Measurements from ENCODE around the gene TPP2. TPM values are rescaled to one million over a fixed set of nuclear protein-coding genes. Genes with fewer than 3 reads are reported as not detected.

The TPP2 gene
- total RNA-seq, 2 donors from 2014 or later, result 64.2 to 80.6 TPM

DNA sequence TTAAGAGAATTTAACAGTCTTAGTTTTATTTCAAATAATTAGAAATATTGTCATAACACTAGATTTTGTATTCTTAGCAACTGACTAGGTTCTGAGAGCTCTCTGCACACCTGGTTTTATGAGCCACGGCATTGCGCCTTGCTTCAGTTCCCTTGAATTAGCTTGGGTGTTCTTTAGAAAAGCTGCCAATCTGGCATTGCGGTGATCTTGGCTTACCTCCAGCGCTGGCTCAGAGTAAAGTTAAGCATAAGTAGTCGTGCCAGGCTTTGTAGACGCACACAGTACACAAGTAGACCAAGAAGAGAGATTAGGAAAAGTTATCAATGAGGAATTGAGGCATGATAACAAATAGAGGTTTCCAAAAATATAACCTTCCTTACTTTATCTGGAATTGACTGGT lies 45.7 kb downstream of the TPP2 start:
- peaks cover 73% of the 10 kb centered on the region for H3K36me3 Mint-ChIP-seq (ENCODE audit: low read depth)
- Histone ChIP-seq H3K4me3 (ENCODE audit: low read length) (no peak overlapping the region), H3K4me1 (ENCODE audit: control insufficient read depth, insufficient read depth, low read length) (no peaks in the 10 kb centered on the region), H3K27me3 (ENCODE audit: control insufficient read depth, insufficient read depth, low read length, poor library complexity, severe bottlenecking) (no peaks in the 10 kb centered on the region), H3K36me3 (ENCODE audit: control insufficient read depth, insufficient read depth, low read length) (peaks cover 98% of the 10 kb centered on the region), H3K9ac (ENCODE audit: extremely low read depth, low read length, poor library complexity, severe bottlenecking) (no peak overlapping the region), H3K27ac (ENCODE audit: low read depth, low read length) (no peak overlapping the region), H3K9me3 (ENCODE audit: control insufficient read depth, low read length) (no peaks in the 10 kb centered on the region)
- H3K4me1 Mint-ChIP-seq, result no peaks in the 10 kb centered on the region
- WGBS, 2 experiments (ENCODE audit: insufficient coverage in 1 of 2, insufficient read length in 1 of 2), result 95 to 100% methylated on average over 5 to 6 of the region's 6 CpGs
- DNase-seq, result no peak
- no peak overlapping the region for H3K4me3 Mint-ChIP-seq
- H3K27me3 Mint-ChIP-seq (ENCODE audit: insufficient read depth), result no peaks in the 10 kb centered on the region
- TF ChIP-seq, protein P1, sequence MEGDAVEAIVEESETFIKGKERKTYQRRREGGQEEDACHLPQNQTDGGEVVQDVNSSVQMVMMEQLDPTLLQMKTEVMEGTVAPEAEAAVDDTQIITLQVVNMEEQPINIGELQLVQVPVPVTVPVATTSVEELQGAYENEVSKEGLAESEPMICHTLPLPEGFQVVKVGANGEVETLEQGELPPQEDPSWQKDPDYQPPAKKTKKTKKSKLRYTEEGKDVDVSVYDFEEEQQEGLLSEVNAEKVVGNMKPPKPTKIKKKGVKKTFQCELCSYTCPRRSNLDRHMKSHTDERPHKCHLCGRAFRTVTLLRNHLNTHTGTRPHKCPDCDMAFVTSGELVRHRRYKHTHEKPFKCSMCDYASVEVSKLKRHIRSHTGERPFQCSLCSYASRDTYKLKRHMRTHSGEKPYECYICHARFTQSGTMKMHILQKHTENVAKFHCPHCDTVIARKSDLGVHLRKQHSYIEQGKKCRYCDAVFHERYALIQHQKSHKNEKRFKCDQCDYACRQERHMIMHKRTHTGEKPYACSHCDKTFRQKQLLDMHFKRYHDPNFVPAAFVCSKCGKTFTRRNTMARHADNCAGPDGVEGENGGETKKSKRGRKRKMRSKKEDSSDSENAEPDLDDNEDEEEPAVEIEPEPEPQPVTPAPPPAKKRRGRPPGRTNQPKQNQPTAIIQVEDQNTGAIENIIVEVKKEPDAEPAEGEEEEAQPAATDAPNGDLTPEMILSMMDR (conservative IDR thresholded peaks at IDR 0.05), result no peak
- H3K9me3 Mint-ChIP-seq, result no peaks in the 10 kb centered on the region
- H3K27ac Mint-ChIP-seq, result no peak overlapping the region

DNA sequence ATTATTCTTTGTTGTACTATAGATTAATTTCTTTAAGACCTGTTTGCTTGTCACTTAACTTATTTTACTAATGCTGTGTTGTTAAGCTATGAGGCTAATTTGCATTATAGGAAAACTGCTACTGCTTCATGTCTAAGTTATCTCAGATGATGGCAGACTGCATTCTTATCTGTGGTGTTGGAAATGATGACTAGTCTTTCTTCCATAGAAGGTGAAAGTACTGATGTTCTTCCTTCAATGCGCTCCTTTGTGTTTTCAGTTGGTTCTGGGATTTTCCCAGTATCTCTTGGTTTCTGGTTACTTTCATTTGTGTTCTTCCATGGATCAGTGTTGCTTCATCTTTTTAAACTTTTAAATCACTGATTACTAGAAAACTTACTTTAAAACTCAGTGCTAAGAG lies 46.9 kb downstream of the TPP2 start:
- Mint-ChIP-seq H3K9me3 (no peaks in the 10 kb centered on the region), H3K4me3 (no peak overlapping the region), H3K36me3 (ENCODE audit: low read depth) (peaks cover 71% of the 10 kb centered on the region), H3K27me3 (ENCODE audit: insufficient read depth) (no peaks in the 10 kb centered on the region), H3K4me1 (no peaks in the 10 kb centered on the region), H3K27ac (no peak overlapping the region)
- TF ChIP-seq, protein P1 (conservative IDR thresholded peaks at IDR 0.05), result no peak
- Histone ChIP-seq H3K27me3 (ENCODE audit: control insufficient read depth, insufficient read depth, low read length, poor library complexity, severe bottlenecking) (no peaks in the 10 kb centered on the region), H3K27ac (ENCODE audit: low read depth, low read length) (no peak overlapping the region), H3K9ac (ENCODE audit: extremely low read depth, low read length, poor library complexity, severe bottlenecking) (no peak overlapping the region), H3K4me3 (ENCODE audit: low read length) (no peak overlapping the region), H3K9me3 (ENCODE audit: control insufficient read depth, low read length) (no peaks in the 10 kb centered on the region), H3K4me1 (ENCODE audit: control insufficient read depth, insufficient read depth, low read length) (no peaks in the 10 kb centered on the region), H3K36me3 (ENCODE audit: control insufficient read depth, insufficient read depth, low read length) (peaks cover 98% of the 10 kb centered on the region)
- WGBS, 2 experiments (ENCODE audit: insufficient coverage in 1 of 2, insufficient read length in 1 of 2), result 90% methylated on average over 1 of the region's 1 CpG; no CpG with 5 or more reads in 1 of the 2 experiments
- DNase-seq, result no peak

DNA sequence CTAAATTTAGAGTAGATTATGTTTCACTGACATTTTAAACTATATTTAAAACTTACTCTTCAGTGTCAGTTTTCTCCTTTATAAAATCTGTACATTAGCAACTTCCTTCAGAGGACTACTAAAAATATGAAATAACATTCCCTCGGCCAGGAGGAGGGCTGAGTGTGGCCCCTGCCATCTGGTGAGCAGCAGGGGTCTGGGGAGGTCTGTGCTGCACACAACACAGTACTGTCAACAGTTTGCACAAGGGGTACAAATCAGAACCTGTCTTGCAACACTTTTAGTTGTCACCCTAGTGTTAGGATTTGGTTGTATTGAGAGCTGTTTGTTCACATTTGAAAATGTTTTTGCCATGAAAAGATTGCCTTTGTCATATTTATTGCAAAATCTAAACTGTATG lies 48.9 kb downstream of the TPP2 start:
- H3K27me3 Mint-ChIP-seq (ENCODE audit: insufficient read depth), result no peaks in the 10 kb centered on the region
- Histone ChIP-seq H3K27ac (ENCODE audit: low read depth, low read length) (no peak overlapping the region), H3K36me3 (ENCODE audit: control insufficient read depth, insufficient read depth, low read length) (peaks cover 99% of the 10 kb centered on the region), H3K9me3 (ENCODE audit: control insufficient read depth, low read length) (no peaks in the 10 kb centered on the region), H3K4me1 (ENCODE audit: control insufficient read depth, insufficient read depth, low read length) (no peaks in the 10 kb centered on the region), H3K27me3 (ENCODE audit: control insufficient read depth, insufficient read depth, low read length, poor library complexity, severe bottlenecking) (no peaks in the 10 kb centered on the region), H3K9ac (ENCODE audit: extremely low read depth, low read length, poor library complexity, severe bottlenecking) (no peak overlapping the region), H3K4me3 (ENCODE audit: low read length) (no peak overlapping the region)
- 100% methylated on average over 1 of the region's 1 CpG for WGBS, 2 experiments (ENCODE audit: insufficient coverage in 1 of 2, insufficient read length in 1 of 2)
- no peaks in the 10 kb centered on the region for H3K4me1 Mint-ChIP-seq
- peaks cover 69% of the 10 kb centered on the region for H3K36me3 Mint-ChIP-seq (ENCODE audit: low read depth)
- H3K4me3 Mint-ChIP-seq, result no peak overlapping the region
- TF ChIP-seq, protein P1 (conservative IDR thresholded peaks at IDR 0.05), result no peak
- DNase-seq, result no peak
- no peaks in the 10 kb centered on the region for H3K9me3 Mint-ChIP-seq
- no peak overlapping the region for H3K27ac Mint-ChIP-seq

All from endodermal cell (in vitro differentiated cells).